ENCODE measurements around the gene PAX2. TPM values are rescaled to one million over a fixed set of nuclear protein-coding genes. Genes with fewer than 3 reads are reported as not detected.

PAX2 gene
- total and polyA plus RNA-seq, 4 donors: not detected

- TF ChIP-seq RAD21 (IDR thresholded peaks at IDR 0.05) (no peak), SP1 (IDR thresholded peaks at IDR 0.05) (no peak), EGR1 (IDR thresholded peaks at IDR 0.05; ENCODE audit: low read depth in 2 of 2) (no peak), HNF4G (IDR thresholded peaks at IDR 0.05) (no peak), TAF1 (conservative IDR thresholded peaks at IDR 0.05) (no peak)
Measured at GRCh38 chr10:100829097-100829870, 83.9 kb downstream of the PAX2 start (continued).

DNA sequence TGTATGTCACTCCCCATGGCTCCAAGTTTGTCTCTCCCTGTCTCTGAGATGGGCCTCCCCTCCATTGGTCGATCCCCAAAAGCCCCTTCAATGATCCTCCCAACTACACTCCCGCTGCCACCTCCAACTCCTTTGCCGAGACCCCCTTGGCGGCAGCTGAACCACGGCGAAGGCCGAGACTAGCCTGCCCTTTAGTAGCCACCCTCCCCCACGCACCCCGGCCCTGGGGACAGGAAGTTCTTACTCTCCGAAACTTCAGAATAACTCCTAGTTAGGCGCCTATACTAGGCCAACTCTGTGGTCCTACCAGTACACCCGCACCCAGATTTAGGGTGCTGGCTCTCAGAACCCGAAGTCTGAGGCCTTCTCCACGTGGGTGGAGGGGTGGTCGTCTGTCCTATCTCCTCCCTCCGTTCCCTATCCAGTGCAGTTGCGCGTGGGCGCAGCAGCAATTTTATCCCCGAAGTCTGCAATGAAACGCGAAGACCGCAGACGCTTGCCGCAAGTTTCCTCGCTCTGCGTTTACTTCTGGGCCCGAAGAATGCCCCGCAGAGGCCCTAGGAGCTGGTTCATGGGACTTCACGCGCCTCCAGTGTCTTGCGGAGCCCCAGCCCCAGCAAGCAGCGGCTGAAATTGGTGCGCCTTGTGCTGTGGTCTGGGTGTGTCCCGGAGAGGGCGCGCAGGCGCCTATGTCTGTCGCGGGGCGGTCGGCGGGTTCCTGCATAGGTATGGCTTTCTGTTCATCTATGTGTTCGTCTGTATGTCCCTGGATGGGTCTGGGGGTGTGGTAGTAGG, 84.7 kb downstream of the PAX2 start:
- TF ChIP-seq MAX (IDR thresholded peaks at IDR 0.05) (no peak), RAD21 (IDR thresholded peaks at IDR 0.05) (no peak), ZBTB33 (IDR thresholded peaks at IDR 0.05) (no peak), YY1 (IDR thresholded peaks at IDR 0.05) (no peak), CTCF (IDR thresholded peaks at IDR 0.05; ENCODE audit: low read depth, low read length, missing input control) (no peak), HNF4G (IDR thresholded peaks at IDR 0.05) (no peak), GABPA (IDR thresholded peaks at IDR 0.05 in 1 of 2, conservative IDR thresholded peaks at IDR 0.05 in 1 of 2) (no peak), NR2F2 (IDR thresholded peaks at IDR 0.05) (no peak), RXRA (IDR thresholded peaks at IDR 0.05) (no peak), HNF4A (conservative IDR thresholded peaks at IDR 0.05) (no peak), JUND (IDR thresholded peaks at IDR 0.05) (no peak), SP1 (IDR thresholded peaks at IDR 0.05) (no peak), FOXA2 (IDR thresholded peaks at IDR 0.05) (no peak), FOXA1 (IDR thresholded peaks at IDR 0.05) (no peak)
- TF ChIP-seq, protein P1, sequence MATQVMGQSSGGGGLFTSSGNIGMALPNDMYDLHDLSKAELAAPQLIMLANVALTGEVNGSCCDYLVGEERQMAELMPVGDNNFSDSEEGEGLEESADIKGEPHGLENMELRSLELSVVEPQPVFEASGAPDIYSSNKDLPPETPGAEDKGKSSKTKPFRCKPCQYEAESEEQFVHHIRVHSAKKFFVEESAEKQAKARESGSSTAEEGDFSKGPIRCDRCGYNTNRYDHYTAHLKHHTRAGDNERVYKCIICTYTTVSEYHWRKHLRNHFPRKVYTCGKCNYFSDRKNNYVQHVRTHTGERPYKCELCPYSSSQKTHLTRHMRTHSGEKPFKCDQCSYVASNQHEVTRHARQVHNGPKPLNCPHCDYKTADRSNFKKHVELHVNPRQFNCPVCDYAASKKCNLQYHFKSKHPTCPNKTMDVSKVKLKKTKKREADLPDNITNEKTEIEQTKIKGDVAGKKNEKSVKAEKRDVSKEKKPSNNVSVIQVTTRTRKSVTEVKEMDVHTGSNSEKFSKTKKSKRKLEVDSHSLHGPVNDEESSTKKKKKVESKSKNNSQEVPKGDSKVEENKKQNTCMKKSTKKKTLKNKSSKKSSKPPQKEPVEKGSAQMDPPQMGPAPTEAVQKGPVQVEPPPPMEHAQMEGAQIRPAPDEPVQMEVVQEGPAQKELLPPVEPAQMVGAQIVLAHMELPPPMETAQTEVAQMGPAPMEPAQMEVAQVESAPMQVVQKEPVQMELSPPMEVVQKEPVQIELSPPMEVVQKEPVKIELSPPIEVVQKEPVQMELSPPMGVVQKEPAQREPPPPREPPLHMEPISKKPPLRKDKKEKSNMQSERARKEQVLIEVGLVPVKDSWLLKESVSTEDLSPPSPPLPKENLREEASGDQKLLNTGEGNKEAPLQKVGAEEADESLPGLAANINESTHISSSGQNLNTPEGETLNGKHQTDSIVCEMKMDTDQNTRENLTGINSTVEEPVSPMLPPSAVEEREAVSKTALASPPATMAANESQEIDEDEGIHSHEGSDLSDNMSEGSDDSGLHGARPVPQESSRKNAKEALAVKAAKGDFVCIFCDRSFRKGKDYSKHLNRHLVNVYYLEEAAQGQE (IDR thresholded peaks at IDR 0.05): no peak
- TF ChIP-seq, protein P2, sequence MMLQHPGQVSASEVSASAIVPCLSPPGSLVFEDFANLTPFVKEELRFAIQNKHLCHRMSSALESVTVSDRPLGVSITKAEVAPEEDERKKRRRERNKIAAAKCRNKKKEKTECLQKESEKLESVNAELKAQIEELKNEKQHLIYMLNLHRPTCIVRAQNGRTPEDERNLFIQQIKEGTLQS (IDR thresholded peaks at IDR 0.05): no peak
- Histone ChIP-seq H3K9me3 (ENCODE audit: control insufficient read depth in 4 of 4, low read length in 3 of 4) (no peaks in the 10 kb centered on the region), H3K4me3 (ENCODE audit: low read depth in 1 of 3, low read length in 3 of 3) (no peak overlapping the region), H3K27ac (ENCODE audit: low read depth in 1 of 2, low read length in 2 of 2) (no peak overlapping the region), H3K36me3 (ENCODE audit: control insufficient read depth in 4 of 4, insufficient read depth in 3 of 4, low read depth in 1 of 4, low read length in 3 of 4) (no peaks in the 10 kb centered on the region), H3K4me1 (ENCODE audit: control insufficient read depth in 4 of 4, insufficient read depth in 4 of 4, low read length in 3 of 4) (peaks cover 12 to 29% (median 20%) of the 10 kb centered on the region in 4 donors), H3K27me3 (ENCODE audit: control insufficient read depth in 4 of 4, insufficient read depth in 4 of 4, low read length in 3 of 4) (peaks cover 2 to 6% (median 5%) of the 10 kb centered on the region in 4 donors), H3K9ac (ENCODE audit: low read depth in 1 of 2, low read length in 2 of 2) (no peak overlapping the region)
- no peak for DNase-seq (ENCODE audit: low spot score)
- 9% methylated on average over 44 of the region's 44 CpGs for WGBS

Measured in liver (tissue), 9 donors.